ENCODE data around the gene C7. TPM values are rescaled to one million over a fixed set of nuclear protein-coding genes. Genes with fewer than 3 reads are reported as not detected.
"Not testable (repeated sequence)": the region's sequence is repeated elsewhere in the genome, so short reads cannot be mapped to it uniquely, and the experiment has no call there.

Gene C7
- total RNA-seq, 1 experiment from 2014 or later: 0.74 TPM

GRCh38 chr5:40860711-40861110 is 48.6 kb upstream of the C7 start (continued):
- TF ChIP-seq REST (IDR thresholded peaks at IDR 0.05; ENCODE audit: low read depth): no peak
- no peak for TF ChIP-seq EZH2phosphoT487 (IDR thresholded peaks at IDR 0.05; ENCODE audit: borderline replicate concordance)
- TF ChIP-seq ATF3 (IDR thresholded peaks at IDR 0.05): no peak
- TF ChIP-seq RAD21 (IDR thresholded peaks at IDR 0.05; ENCODE audit: low read depth): no peak
- no peak for TF ChIP-seq TCF7L2 (IDR thresholded peaks at IDR 0.05; ENCODE audit: borderline replicate concordance, extremely low read depth, insufficient read depth, insufficient read length)

- BruUV-seq (replicated peaks); POLR2A ChIA-PET; H2AFZ ChIP-seq (ENCODE audit: low read depth, low read length, poor library complexity, severe bottlenecking); H3K27ac ChIP-seq (ENCODE audit: low read depth, low read length); DNase-seq (ENCODE audit: low read depth, low spot score); H3K9ac ChIP-seq (ENCODE audit: low read length); H3K36me3 ChIP-seq (ENCODE audit: control insufficient read depth in 1 of 2, insufficient read depth in 2 of 2, low read length in 2 of 2); H3K4me3 ChIP-seq (replicated peaks in 1 of 2; ENCODE audit: low read depth in 1 of 2, low read length in 2 of 2); H3K79me2 ChIP-seq (ENCODE audit: insufficient read depth, low read length); ATAC-seq; CTCF ChIA-PET; H3K27me3 ChIP-seq (ENCODE audit: insufficient read depth, low read length); RAD21 ChIA-PET (ENCODE audit: low non-redundant PET in 1 of 2, low total read pairs in 2 of 2, uncharacterized antibody in 2 of 2, unreplicated experiment in 2 of 2); H3K4me2 ChIP-seq (ENCODE audit: low read length); H4K20me1 ChIP-seq (ENCODE audit: insufficient read depth); H3K4me1 ChIP-seq (ENCODE audit: control insufficient read depth in 1 of 2, insufficient read depth in 2 of 2, low read length in 2 of 2); H3K9me2 ChIP-seq (ENCODE audit: insufficient read depth); H3K9me3 ChIP-seq (ENCODE audit: control insufficient read depth in 1 of 2, insufficient read depth in 1 of 2, low read depth in 1 of 2, low read length in 2 of 2); intact Hi-C loops (cut with micrococcal nuclease): not testable (repeated sequence)
These were observed 44.3 kb upstream of the C7 start for GRCh38 chr5:40865004-40865403.

Measured in HCT116 (cell line).